Mucosa of descending colon (tissue), 3 donors: ENCODE measurements around the gene IFT122. TPM values are rescaled to one million over a fixed set of nuclear protein-coding genes. Genes with fewer than 3 reads are reported as not detected.

Experiments
- ATAC-seq: fragments of 200-7000 bp; cut with Tn5 transposase; one replicate; pipeline ENCODE4 v1.9.1; 2020; ENCODE audit warnings: mild to moderate bottlenecking, moderate library complexity
- DNase-seq, 3 donors: peaks; one replicate each; pipeline ENCODE4 v3.0.0-alpha.2; 2020
- H3K36me3 ChIP-seq: fragments of 200-600 bp; one replicate; pipeline ENCODE4 v1.8.0; 2021; ENCODE audit warnings: low read depth, mild to moderate bottlenecking
- H3K4me1 ChIP-seq: fragments of 200-600 bp; one replicate; pipeline ENCODE4 v1.8.0; 2021; ENCODE audit warnings: low read depth, mild to moderate bottlenecking
- H3K4me3 ChIP-seq: fragments of 200-600 bp; one replicate; pipeline ENCODE4 v1.8.0; 2021; ENCODE audit warnings: mild to moderate bottlenecking
- H3K9me3 ChIP-seq: fragments of 200-600 bp; one replicate; pipeline ENCODE4 v1.8.0; 2021; ENCODE audit warnings: mild to moderate bottlenecking
- intact Hi-C, 2 donors: fragments of 100-400 bp; cut with DNase I in 1 of 2; cut with micrococcal nuclease in 1 of 2; formaldehyde crosslinking; loops; one replicate each; pipeline versions ENCODE4 v1.11.0 to v1.11.1; 2022; cut with DNase I, micrococcal nuclease
- total RNA-seq, 3 donors: library from RNA; stranded (reverse); fragmentation: NEBNext Ultra II Directional in 2 of 3; extraction: Animal tissue kit (Norgen Biotek cat#: 25700) in 2 of 3; gene quantifications; one replicate each; pipeline versions ENCODE4 v1.2.1 to v1.2.4, GENCODE V29; 2021 to 2023
- TF ChIP-seq, protein P1 (sequence below): fragments of 200-600 bp; IDR thresholded peaks from one replicate; pipeline ENCODE4 v1.8.0; 2022; ENCODE audit warnings: antibody characterized with exemption, mild to moderate bottlenecking
- donor health status: DM: no; HTN: no; CAD: no; lungs with moderate emphysema.
- donor health status: DM: no; HTN: no; CAD: no.
- donor health status: DM: no; HTN: yes; CAD: no.

Gene IFT122
- total RNA-seq, 3 donors from 2014 or later: 24.6 to 35.0 (median 29.6) TPM

DNA sequence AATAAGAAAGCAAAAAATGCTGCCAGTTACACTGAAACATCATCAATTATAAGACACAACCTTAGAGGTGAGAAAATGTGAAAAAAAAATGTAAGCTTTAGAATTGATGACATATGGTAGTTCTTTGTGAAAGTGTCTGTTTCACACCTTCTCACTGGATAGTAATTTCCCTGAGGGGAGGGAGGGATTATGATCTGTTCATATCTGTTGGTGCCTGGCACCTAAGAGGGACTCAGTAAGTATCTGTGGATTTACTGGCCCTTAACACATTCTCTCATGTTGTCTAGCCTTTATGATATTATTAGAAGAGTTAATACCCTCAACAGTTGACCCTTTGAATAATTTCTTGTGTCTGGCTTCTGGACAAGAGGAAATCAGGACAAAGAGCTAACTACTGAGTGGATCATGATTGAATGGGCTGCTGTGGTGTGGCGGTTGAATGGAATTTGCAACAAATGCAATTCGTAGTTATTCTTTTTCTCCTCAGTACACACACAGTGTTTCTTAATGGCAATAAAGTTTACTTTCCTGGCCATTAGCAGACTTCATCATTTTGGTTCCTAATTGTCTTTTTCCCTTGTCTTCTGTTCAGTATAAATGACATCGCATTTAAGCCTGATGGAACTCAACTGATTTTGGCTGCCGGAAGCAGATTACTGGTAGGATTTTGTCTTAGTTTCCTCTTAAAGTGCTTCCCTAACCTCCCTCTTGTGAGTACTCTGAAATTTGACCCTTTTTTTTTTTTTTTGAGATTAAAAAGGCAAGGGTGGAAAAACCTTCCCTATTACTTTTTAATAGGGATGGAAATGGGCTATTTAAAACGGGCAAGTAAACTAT, 9.5 kb downstream of the IFT122 start:
- ATAC-seq (no peak), DNase-seq (no peak)
- Histone ChIP-seq H3K9me3 (no peaks in the 10 kb centered on the region), H3K4me1 (no peaks in the 10 kb centered on the region), H3K4me3 (no peak overlapping the region), H3K36me3 (no peaks in the 10 kb centered on the region)
- TF ChIP-seq, protein P1, sequence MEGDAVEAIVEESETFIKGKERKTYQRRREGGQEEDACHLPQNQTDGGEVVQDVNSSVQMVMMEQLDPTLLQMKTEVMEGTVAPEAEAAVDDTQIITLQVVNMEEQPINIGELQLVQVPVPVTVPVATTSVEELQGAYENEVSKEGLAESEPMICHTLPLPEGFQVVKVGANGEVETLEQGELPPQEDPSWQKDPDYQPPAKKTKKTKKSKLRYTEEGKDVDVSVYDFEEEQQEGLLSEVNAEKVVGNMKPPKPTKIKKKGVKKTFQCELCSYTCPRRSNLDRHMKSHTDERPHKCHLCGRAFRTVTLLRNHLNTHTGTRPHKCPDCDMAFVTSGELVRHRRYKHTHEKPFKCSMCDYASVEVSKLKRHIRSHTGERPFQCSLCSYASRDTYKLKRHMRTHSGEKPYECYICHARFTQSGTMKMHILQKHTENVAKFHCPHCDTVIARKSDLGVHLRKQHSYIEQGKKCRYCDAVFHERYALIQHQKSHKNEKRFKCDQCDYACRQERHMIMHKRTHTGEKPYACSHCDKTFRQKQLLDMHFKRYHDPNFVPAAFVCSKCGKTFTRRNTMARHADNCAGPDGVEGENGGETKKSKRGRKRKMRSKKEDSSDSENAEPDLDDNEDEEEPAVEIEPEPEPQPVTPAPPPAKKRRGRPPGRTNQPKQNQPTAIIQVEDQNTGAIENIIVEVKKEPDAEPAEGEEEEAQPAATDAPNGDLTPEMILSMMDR: no peak
- intact Hi-C loops: no loop called here

DNA sequence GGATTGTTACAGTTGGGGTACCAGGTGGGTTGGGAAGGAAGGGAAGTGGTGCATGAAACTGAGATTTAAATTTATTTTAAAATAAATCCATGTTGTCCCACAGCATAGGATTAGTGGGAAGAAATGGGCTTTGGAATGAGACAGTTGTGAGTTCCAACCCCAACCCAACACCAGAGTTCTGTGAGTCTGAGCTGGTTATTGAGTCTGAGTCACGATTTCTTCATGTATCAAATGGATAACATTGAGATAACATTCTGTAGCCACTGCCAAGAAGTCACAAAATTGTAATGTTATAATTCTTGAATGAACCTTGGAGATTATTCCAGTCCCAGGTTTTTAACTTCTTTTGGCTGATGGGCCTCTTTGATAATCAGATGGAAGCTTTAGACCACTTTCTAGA, 13.7 kb downstream of the IFT122 start:
- H3K4me3 ChIP-seq: no peak overlapping the region
- no peaks in the 10 kb centered on the region for H3K4me1 ChIP-seq
- no peaks in the 10 kb centered on the region for H3K36me3 ChIP-seq
- no peaks in the 10 kb centered on the region for H3K9me3 ChIP-seq
- ATAC-seq (no peak), DNase-seq (no peak)
- intact Hi-C loops: no loop called here
- TF ChIP-seq, protein P1: no peak

DNA sequence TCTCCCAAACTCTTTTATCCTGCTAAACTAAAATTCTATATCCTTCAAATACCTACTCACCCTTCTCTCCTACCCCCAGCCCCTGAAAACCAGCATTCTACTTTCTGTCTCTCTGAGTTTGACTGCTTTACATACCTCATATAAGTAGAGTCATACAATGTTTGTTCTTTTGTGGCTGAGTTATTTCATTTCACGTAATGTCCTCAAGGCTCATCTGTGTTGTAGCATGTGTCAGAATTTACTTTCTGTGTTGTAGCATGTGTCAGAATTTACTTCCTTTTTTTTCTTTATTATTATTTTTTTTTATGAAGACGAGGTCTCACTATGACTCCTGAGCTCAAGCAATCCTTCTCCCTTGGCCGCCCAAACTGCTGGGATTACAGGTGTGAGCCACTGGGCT, 20.1 kb downstream of the IFT122 start:
- Histone ChIP-seq H3K36me3 (no peaks in the 10 kb centered on the region), H3K4me3 (no peak overlapping the region), H3K4me1 (no peaks in the 10 kb centered on the region), H3K9me3 (no peaks in the 10 kb centered on the region)
- intact Hi-C loops: no loop called here
- no peak for DNase-seq
- ATAC-seq: no peak
- TF ChIP-seq, protein P1: no peak

DNA sequence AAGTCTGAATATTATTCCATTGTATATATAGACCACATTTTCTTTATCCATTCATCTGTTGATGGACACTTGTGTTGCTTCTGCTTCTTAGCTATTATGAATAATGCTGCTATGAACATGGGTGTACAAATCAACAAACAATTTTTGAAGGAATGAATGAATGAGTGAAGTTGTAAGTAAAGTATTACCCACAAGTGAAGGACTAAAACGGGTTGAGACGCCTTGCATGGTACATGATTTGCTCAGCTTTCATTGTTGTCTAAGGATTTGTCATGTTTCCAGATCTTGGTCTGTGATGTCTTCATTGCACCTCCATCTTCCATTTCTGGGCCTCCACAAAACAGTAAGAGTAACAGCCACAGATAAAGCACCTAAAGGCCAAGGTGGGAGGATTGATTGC, 20.5 kb downstream of the IFT122 start:
- intact Hi-C loops: no loop called here
- no peak for ATAC-seq
- no peaks in the 10 kb centered on the region for H3K36me3 ChIP-seq

DNA sequence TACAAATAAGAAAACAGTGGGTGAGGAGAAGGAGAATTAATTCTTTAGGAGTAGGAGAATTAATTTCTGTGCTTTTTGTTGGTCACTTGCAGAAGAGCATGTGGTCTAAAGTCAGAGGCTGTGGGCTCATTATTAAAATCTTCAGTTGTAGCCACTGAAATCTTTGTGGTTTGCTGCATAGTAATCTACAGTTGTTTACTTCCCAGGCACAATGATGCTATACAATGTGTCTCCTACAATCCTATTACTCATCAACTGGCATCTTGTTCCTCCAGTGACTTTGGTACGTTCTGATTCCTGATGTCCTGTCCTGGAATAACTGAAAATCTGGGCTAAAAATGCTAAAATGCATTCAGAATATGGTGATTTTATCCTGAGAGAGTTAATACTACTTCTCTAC, 21.0 kb downstream of the IFT122 start:
- Histone ChIP-seq H3K9me3 (no peaks in the 10 kb centered on the region), H3K36me3 (no peaks in the 10 kb centered on the region), H3K4me3 (no peak overlapping the region), H3K4me1 (no peaks in the 10 kb centered on the region)
- intact Hi-C loops: no loop called here
- DNase-seq: no peak
- TF ChIP-seq, protein P1: no peak
- ATAC-seq: no peak

More for the DNA sequence above, 20.5 kb downstream of the IFT122 start:
- Histone ChIP-seq H3K4me1 (no peaks in the 10 kb centered on the region), H3K4me3 (no peak overlapping the region), H3K9me3 (no peaks in the 10 kb centered on the region)
- DNase-seq: no peak
- TF ChIP-seq, protein P1: no peak
